CD14-positive monocyte (primary cell): ENCODE results near the gene CYLD. TPM values are rescaled to one million over a fixed set of nuclear protein-coding genes. Genes with fewer than 3 reads are reported as not detected.

Source experiments
- DNase-seq, 3 donors: peaks; one replicate each; pipeline ENCODE4 v3.0.0-alpha.2; 2011 to 2022
- H2AFZ ChIP-seq: 2 replicates; pipeline ENCODE4 v1.6.0; 2012; ENCODE audit warnings: mild to moderate bottlenecking, low read depth, low read length, inconsistent platforms; ENCODE audit not compliant: insufficient read depth, poor library complexity, severe bottlenecking
- H3K27ac ChIP-seq, 2 donors: 1 replicate in 1 of 2; 2 replicates in 1 of 2; pipeline ENCODE4 v1.5.1; 2012 to 2013; ENCODE audit warnings: low read length in 2 of 2, control low read depth in 1 of 2, inconsistent platforms in 1 of 2, low read depth in 1 of 2, mild to moderate bottlenecking in 1 of 2
- H3K27me3 ChIP-seq, 2 donors: one replicate each; pipeline versions ENCODE4 v1.6.0 to v1.6.1; 2011 to 2013; ENCODE audit warnings: low read length in 2 of 2; ENCODE audit not compliant: control insufficient read depth in 2 of 2, insufficient read depth in 2 of 2
- H3K36me3 ChIP-seq, 2 donors: replicated peaks in 1 of 2; 1 replicate in 1 of 2; 2 replicates in 1 of 2; pipeline versions ENCODE4 v1.5.1 to v1.6.1; 2012 to 2013; ENCODE audit warnings: low read length in 2 of 2, control low read depth in 1 of 2, inconsistent platforms in 1 of 2, mild to moderate bottlenecking in 1 of 2; ENCODE audit not compliant: insufficient read depth in 2 of 2, control insufficient read depth in 1 of 2
- H3K4me1 ChIP-seq, 2 donors: 1 replicate in 1 of 2; 2 replicates in 1 of 2; pipeline versions ENCODE4 v1.5.1 to v1.6.1; 2012 to 2013; ENCODE audit warnings: low read length in 2 of 2, control low read depth in 1 of 2, inconsistent platforms in 1 of 2, mild to moderate bottlenecking in 1 of 2, moderate library complexity in 1 of 2; ENCODE audit not compliant: insufficient read depth in 2 of 2, control insufficient read depth in 1 of 2
- H3K4me2 ChIP-seq: replicated peaks from 2 replicates; pipeline ENCODE3; 2012; ENCODE audit warnings: low read length, moderate library complexity, mild to moderate bottlenecking; ENCODE audit not compliant: poor library complexity, severe bottlenecking; ENCODE audit errors: extremely low read depth
- H3K4me3 ChIP-seq, 3 experiments: fragments of 200-600 bp in 1 of 3; sonication (generic) in 1 of 3; replicated peaks in 1 of 3; 1 replicate in 2 of 3; 2 replicates in 1 of 3; pipeline ENCODE4 v1.5.1; 2011 to 2013; ENCODE audit warnings: low read length in 3 of 3, mild to moderate bottlenecking in 3 of 3, control low read depth in 2 of 3, low read depth in 2 of 3, inconsistent platforms in 1 of 3, moderate library complexity in 1 of 3
- H3K79me2 ChIP-seq: 2 replicates; pipeline ENCODE4 v1.6.0; 2012; ENCODE audit warnings: mild to moderate bottlenecking, control low read depth, inconsistent platforms, low read length, moderate library complexity; ENCODE audit not compliant: insufficient read depth
- H3K9ac ChIP-seq: 2 replicates; pipeline ENCODE4 v1.6.0; 2017; ENCODE audit warnings: low read length, mild to moderate bottlenecking; ENCODE audit not compliant: insufficient read depth, poor library complexity, severe bottlenecking
- H3K9me3 ChIP-seq, 2 donors: replicated peaks in 1 of 2; 1 replicate in 1 of 2; 2 replicates in 1 of 2; pipeline versions ENCODE4 v1.5.1 to v1.6.1; 2012 to 2013; ENCODE audit warnings: low read length in 2 of 2, control low read depth in 1 of 2; ENCODE audit not compliant: control insufficient read depth in 1 of 2, insufficient read depth in 1 of 2
- H4K20me1 ChIP-seq: 2 replicates; pipeline ENCODE4 v1.6.0; 2012; ENCODE audit warnings: mild to moderate bottlenecking, low read length, control low read depth, moderate library complexity; ENCODE audit not compliant: insufficient read depth
- H3K27ac Mint-ChIP-seq, 7 donors: one replicate each; pipeline ENCODE4 v1.8.0; 2020; ENCODE audit warnings: mild to moderate bottlenecking in 7 of 7, mixed read lengths in 7 of 7, moderate library complexity in 6 of 7, inconsistent platforms in 2 of 7
- H3K27me3 Mint-ChIP-seq, 3 donors: one replicate each; pipeline ENCODE4 v1.8.0; 2021 to 2022; ENCODE audit warnings: low read depth in 3 of 3, mild to moderate bottlenecking in 3 of 3, mixed read lengths in 3 of 3, moderate library complexity in 3 of 3, inconsistent platforms in 1 of 3
- H3K36me3 Mint-ChIP-seq, 2 donors: one replicate each; pipeline ENCODE4 v1.8.0; 2020; ENCODE audit warnings: mixed read lengths in 2 of 2, inconsistent platforms in 1 of 2, mild to moderate bottlenecking in 1 of 2
- H3K4me1 Mint-ChIP-seq: one replicate; pipeline ENCODE4 v1.8.0; 2020; ENCODE audit warnings: mild to moderate bottlenecking, mixed read lengths
- H3K4me3 Mint-ChIP-seq, 2 donors: one replicate each; pipeline ENCODE4 v1.8.0; 2020; ENCODE audit warnings: mild to moderate bottlenecking in 2 of 2, mixed read lengths in 2 of 2, moderate library complexity in 1 of 2
- H3K9me3 Mint-ChIP-seq, 7 donors: one replicate each; pipeline ENCODE4 v1.8.0; 2020 to 2022; ENCODE audit warnings: mixed read lengths in 7 of 7, mild to moderate bottlenecking in 6 of 7, moderate library complexity in 6 of 7, inconsistent platforms in 2 of 7
- WGBS: methylation state at CpG from one replicate; pipeline ENCODE4 v1.1.5; 2013; ENCODE audit warnings: missing lambda C conversion rate; ENCODE audit not compliant: insufficient coverage; 5-methylcytosine and 5-hydroxymethylcytosine counted together
- intact Hi-C, 2 donors: fragments of 100-400 bp; cut with micrococcal nuclease; formaldehyde crosslinking; loops; one replicate each; pipeline versions ENCODE4 v1.15.0 to v1.15.1; 2023
- polyA plus RNA-seq, 3 donors: library from polyadenylated mRNA; depleted of rRNA in 1 of 3; unstranded in 2 of 3; stranded (reverse) in 1 of 3; fragments of 300-500 nt in 2 of 3; fragments of >200 nt in 1 of 3; fragmentation: Illumina TruSeq in 2 of 3; gene quantifications; 1 replicate in 2 of 3; 2 replicates in 1 of 3; pipeline ENCODE4 v1.2.3, GENCODE V29; 2012 to 2021
- TF ChIP-seq, protein P1 (sequence below): fragments of 200-600 bp; IDR thresholded peaks from one replicate; pipeline ENCODE4 v1.8.0; 2022; ENCODE audit warnings: antibody characterized with exemption, mild to moderate bottlenecking

Gene CYLD
- polyA plus RNA-seq, 3 donors = 32.1 to 57.9 (median 35.9) TPM

DNA sequence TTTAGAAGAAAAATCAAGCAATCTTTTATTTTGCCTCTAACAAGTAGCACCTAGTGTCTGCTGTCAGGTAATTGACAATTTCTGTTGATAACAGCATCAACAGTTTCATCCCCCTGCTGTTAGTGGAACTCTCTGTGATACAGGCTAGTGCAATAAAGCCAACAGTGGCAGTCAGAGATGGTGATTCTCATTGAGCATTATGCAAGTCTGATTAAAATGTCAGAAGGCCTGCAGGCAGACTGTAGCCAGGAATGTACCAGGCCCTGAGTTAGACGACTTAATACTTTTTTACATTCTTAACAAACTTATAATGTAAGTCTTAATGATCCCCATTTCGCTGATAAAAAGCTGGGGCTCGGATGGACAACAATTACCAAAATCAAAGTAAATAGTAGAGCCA, 14.6 kb downstream of the CYLD start:
- Mint-ChIP-seq H3K9me3 (peaks cover 0 to 2% (median 0%) of the 10 kb centered on the region in 7 donors), H3K4me1 (peaks cover 15% of the 10 kb centered on the region), H3K27me3 (no peaks in the 10 kb centered on the region), H3K36me3 (peaks cover 59 to 85% of the 10 kb centered on the region in 2 donors), H3K4me3 (no peak overlapping the region), H3K27ac (no peak overlapping the region)
- Histone ChIP-seq H3K27ac (no peak overlapping the region), H3K9me3 (no peaks in the 10 kb centered on the region), H3K36me3 (peaks cover 63 to 95% of the 10 kb centered on the region in 2 donors), H2AFZ (no peak overlapping the region), H3K4me1 (peaks cover 0 to 11% of the 10 kb centered on the region in 2 donors), H3K4me3 (no peak overlapping the region), H3K27me3 (no peaks in the 10 kb centered on the region), H3K79me2 (peaks cover 72% of the 10 kb centered on the region), H3K9ac (no peak overlapping the region), H4K20me1 (peaks cover 88% of the 10 kb centered on the region), H3K4me2 (no peak overlapping the region)
- intact Hi-C loops = no loop called here
- TF ChIP-seq, protein P1, sequence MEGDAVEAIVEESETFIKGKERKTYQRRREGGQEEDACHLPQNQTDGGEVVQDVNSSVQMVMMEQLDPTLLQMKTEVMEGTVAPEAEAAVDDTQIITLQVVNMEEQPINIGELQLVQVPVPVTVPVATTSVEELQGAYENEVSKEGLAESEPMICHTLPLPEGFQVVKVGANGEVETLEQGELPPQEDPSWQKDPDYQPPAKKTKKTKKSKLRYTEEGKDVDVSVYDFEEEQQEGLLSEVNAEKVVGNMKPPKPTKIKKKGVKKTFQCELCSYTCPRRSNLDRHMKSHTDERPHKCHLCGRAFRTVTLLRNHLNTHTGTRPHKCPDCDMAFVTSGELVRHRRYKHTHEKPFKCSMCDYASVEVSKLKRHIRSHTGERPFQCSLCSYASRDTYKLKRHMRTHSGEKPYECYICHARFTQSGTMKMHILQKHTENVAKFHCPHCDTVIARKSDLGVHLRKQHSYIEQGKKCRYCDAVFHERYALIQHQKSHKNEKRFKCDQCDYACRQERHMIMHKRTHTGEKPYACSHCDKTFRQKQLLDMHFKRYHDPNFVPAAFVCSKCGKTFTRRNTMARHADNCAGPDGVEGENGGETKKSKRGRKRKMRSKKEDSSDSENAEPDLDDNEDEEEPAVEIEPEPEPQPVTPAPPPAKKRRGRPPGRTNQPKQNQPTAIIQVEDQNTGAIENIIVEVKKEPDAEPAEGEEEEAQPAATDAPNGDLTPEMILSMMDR = no peak
- no CpG with 5 or more reads among the region's 3 CpGs for WGBS
- DNase-seq = no peak

DNA sequence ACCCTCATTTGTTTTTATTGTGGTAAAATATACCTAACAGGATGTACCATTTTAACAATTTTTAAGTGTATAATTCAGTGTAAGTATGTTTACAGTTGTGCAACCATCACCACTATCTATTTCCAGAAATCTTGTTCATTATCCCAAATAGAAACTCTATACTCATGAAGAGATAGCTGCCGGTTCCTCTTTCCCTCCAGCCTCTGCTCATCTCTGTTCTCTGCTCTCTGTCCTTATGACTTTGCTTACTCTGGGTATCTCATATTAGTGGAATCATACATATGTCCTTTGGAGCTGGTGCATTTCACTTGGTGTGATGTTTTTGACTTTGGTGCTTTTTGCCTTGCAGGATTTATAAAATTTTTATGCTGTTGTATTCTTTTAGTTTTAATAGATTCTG, 19.4 kb downstream of the CYLD start:
- Histone ChIP-seq H3K4me2 (no peak overlapping the region), H4K20me1 (peaks cover 100% of the 10 kb centered on the region), H3K4me1 (peaks cover 0 to 12% of the 10 kb centered on the region in 2 donors), H3K27me3 (no peaks in the 10 kb centered on the region), H3K79me2 (peaks cover 95% of the 10 kb centered on the region), H3K36me3 (peaks cover 58 to 96% of the 10 kb centered on the region in 2 donors), H3K9ac (no peak overlapping the region), H2AFZ (no peak overlapping the region), H3K27ac (no peak overlapping the region), H3K9me3 (peaks cover 0 to 18% of the 10 kb centered on the region in 2 donors), H3K4me3 (no peak overlapping the region)
- H3K27ac Mint-ChIP-seq = peak overlapping the region in 1 of 7 donors; percentile 15
- H3K9me3 Mint-ChIP-seq = peaks cover 3 to 10% (median 8%) of the 10 kb centered on the region in 7 donors
- H3K4me3 Mint-ChIP-seq = no peak overlapping the region
- H3K4me1 Mint-ChIP-seq = peaks cover 11% of the 10 kb centered on the region
- H3K27me3 Mint-ChIP-seq = no peaks in the 10 kb centered on the region
- TF ChIP-seq, protein P1 = no peak
- peaks cover 69 to 90% of the 10 kb centered on the region in 2 donors for H3K36me3 Mint-ChIP-seq
- intact Hi-C loops = no loop called here
- WGBS = no CpG with 5 or more reads among the region's 1 CpG
- no peak for DNase-seq
